Suppressor macrophage treated with lipopolysaccharide for 4 hours (primary cell): Measurements from ENCODE around the gene KDM6A.
"Not testable (repeated sequence)": the region's sequence is repeated elsewhere in the genome, so short reads cannot be mapped to it uniquely, and the experiment has no call there.

Experiments
- DNase-seq: peaks from one replicate; pipeline ENCODE4 v3.0.0-alpha.2; 2020

Gene KDM6A

GRCh38 chrX:44967221-44967620 is 94.2 kb downstream of the KDM6A start:
- no peak for DNase-seq

- no peak for DNase-seq
These were observed 97.7 kb downstream of the KDM6A start for GRCh38 chrX:44970709-44971108.

- no peak for DNase-seq
These were observed 98.7 kb downstream of the KDM6A start for GRCh38 chrX:44971674-44972073.

- DNase-seq = no peak
These were observed 99.1 kb downstream of the KDM6A start for GRCh38 chrX:44972132-44972531.

GRCh38 chrX:44973420-44973932 is 100.5 kb downstream of the KDM6A start:
- no peak for DNase-seq

GRCh38 chrX:44974451-44974850 is 101.5 kb downstream of the KDM6A start:
- DNase-seq = no peak

- DNase-seq = no peak
These were observed 102.8 kb downstream of the KDM6A start for GRCh38 chrX:44975666-44976263.

GRCh38 chrX:44978976-44979375 is 106.0 kb downstream of the KDM6A start:
- no peak for DNase-seq

GRCh38 chrX:44980403-44980802 is 107.4 kb downstream of the KDM6A start:
- no peak for DNase-seq

GRCh38 chrX:44980883-44981282 is 107.9 kb downstream of the KDM6A start:
- no peak for DNase-seq

GRCh38 chrX:44989995-44990770 is 117.2 kb downstream of the KDM6A start:
- DNase-seq = peak; percentile 26

- DNase-seq = no peak
These were observed 119.8 kb downstream of the KDM6A start for GRCh38 chrX:44992775-44993174.

- peak; percentile 34 for DNase-seq
These were observed 123.3 kb downstream of the KDM6A start for GRCh38 chrX:44996277-44996676.

- DNase-seq = peak; percentile 21
These were observed 124.4 kb downstream of the KDM6A start for GRCh38 chrX:44997282-44997812.

GRCh38 chrX:44997888-44998287 is 124.9 kb downstream of the KDM6A start:
- DNase-seq = peak; percentile 23

- not testable (repeated sequence) for DNase-seq
These were observed 126.2 kb downstream of the KDM6A start for GRCh38 chrX:44999237-44999636.

GRCh38 chrX:44999872-45000271 is 126.9 kb downstream of the KDM6A start:
- not testable (repeated sequence) for DNase-seq

GRCh38 chrX:45001048-45001447 is 128.1 kb downstream of the KDM6A start:
- DNase-seq = no peak

GRCh38 chrX:45003085-45003484 is 130.1 kb downstream of the KDM6A start:
- DNase-seq = no peak

- no peak for DNase-seq
These were observed 133.2 kb downstream of the KDM6A start for GRCh38 chrX:45006002-45006800.

GRCh38 chrX:45007598-45007997 is 134.6 kb downstream of the KDM6A start:
- DNase-seq = peak; percentile 16

- no peak for DNase-seq
These were observed 136.5 kb downstream of the KDM6A start for GRCh38 chrX:45009371-45010000.

GRCh38 chrX:45011131-45011530 is 138.1 kb downstream of the KDM6A start:
- DNase-seq = peak; percentile 23
